NCI-H2029 (cell line): ENCODE data around the gene PDPK1.
A peak's percentile ranks its signal among the peaks of the same experiment; 100 is the strongest.

Experiments used
- DNase-seq: peaks from one replicate; lab custom pipeline; 2025; lab: John Stamatoyannopoulos, UW

The PDPK1 gene

GRCh38 chr16:2507052-2507659, 30.7 kb upstream of the PDPK1 start:
- DNase-seq: no peak

- DNase-seq: no peak
These were observed 30.2 kb upstream of the PDPK1 start for GRCh38 chr16:2507665-2508064.

- DNase-seq: no peak
These were observed 29.0 kb upstream of the PDPK1 start for GRCh38 chr16:2508722-2509400.

GRCh38 chr16:2511128-2511800, 26.6 kb upstream of the PDPK1 start:
- no peak for DNase-seq

- DNase-seq: no peak
These were observed 25.7 kb upstream of the PDPK1 start for GRCh38 chr16:2511996-2512734.

- DNase-seq: no peak
These were observed 25.0 kb upstream of the PDPK1 start for GRCh38 chr16:2512735-2513404.

GRCh38 chr16:2513405-2514332, 24.2 kb upstream of the PDPK1 start, which contains the start of gene ATP6V0C:
TSS of gene ATP6V0C (plus strand) at chr16:2513952. CDS start at chr16:2514104, 152 bp downstream.
- DNase-seq: peak; percentile 92

- no peak for DNase-seq
These were observed 23.3 kb upstream of the PDPK1 start for GRCh38 chr16:2514333-2515179.

- no peak for DNase-seq
These were observed 22.5 kb upstream of the PDPK1 start for GRCh38 chr16:2515180-2515851.

GRCh38 chr16:2516391-2517240, 21.2 kb upstream of the PDPK1 start:
- no peak for DNase-seq

- no peak for DNase-seq
These were observed 19.7 kb upstream of the PDPK1 start for GRCh38 chr16:2517954-2518605.

GRCh38 chr16:2518823-2519710, 18.8 kb upstream of the PDPK1 start:
- no peak for DNase-seq

GRCh38 chr16:2519711-2520080, 18.1 kb upstream of the PDPK1 start:
- DNase-seq: no peak

GRCh38 chr16:2520097-2520783, 17.6 kb upstream of the PDPK1 start, which contains the start of gene AMDHD2:
TSS of gene AMDHD2 (plus strand) at chr16:2520371. CDS start at chr16:2520459, 88 bp downstream.
- peak; percentile 85 for DNase-seq

GRCh38 chr16:2520784-2521531, 16.9 kb upstream of the PDPK1 start:
- DNase-seq: no peak
